Measurements from ENCODE around the gene MFSD6.

GRCh38 chr2:190512539-190513095 is 104.5 kb downstream of the MFSD6 start:
- TF ChIP-seq POLR2A (IDR thresholded peaks at IDR 0.05; ENCODE audit: low read length) (no peak), GATA1 (IDR thresholded peaks at IDR 0.05; ENCODE audit: low read depth, low read length) (no peak)
